Upper lobe of left lung (tissue), 4 donors: ENCODE measurements around the gene LAMA3.

Source experiments
- POLR2AphosphoS5 ChIP-seq, 2 donors: sonication (generic); formaldehyde crosslinking; IDR thresholded peaks; one replicate each; pipeline ENCODE4 v1.5.1; 2017; ENCODE audit warnings: antibody characterized with exemption in 2 of 2
- TF ChIP-seq, protein P1 (sequence below), 6 experiments: fragments of 450-650 bp in 4 of 6; fragments of 200-600 bp in 2 of 6; sonication (generic) in 2 of 6; IDR thresholded peaks; one replicate each; pipeline ENCODE4 v1.5.1; 2016 to 2019; ENCODE audit warnings: antibody characterized with exemption in 6 of 6

- TF ChIP-seq, protein P1, sequence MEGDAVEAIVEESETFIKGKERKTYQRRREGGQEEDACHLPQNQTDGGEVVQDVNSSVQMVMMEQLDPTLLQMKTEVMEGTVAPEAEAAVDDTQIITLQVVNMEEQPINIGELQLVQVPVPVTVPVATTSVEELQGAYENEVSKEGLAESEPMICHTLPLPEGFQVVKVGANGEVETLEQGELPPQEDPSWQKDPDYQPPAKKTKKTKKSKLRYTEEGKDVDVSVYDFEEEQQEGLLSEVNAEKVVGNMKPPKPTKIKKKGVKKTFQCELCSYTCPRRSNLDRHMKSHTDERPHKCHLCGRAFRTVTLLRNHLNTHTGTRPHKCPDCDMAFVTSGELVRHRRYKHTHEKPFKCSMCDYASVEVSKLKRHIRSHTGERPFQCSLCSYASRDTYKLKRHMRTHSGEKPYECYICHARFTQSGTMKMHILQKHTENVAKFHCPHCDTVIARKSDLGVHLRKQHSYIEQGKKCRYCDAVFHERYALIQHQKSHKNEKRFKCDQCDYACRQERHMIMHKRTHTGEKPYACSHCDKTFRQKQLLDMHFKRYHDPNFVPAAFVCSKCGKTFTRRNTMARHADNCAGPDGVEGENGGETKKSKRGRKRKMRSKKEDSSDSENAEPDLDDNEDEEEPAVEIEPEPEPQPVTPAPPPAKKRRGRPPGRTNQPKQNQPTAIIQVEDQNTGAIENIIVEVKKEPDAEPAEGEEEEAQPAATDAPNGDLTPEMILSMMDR (IDR thresholded peaks at IDR 0.05) = no peak
- no peak for TF ChIP-seq POLR2AphosphoS5 (IDR thresholded peaks at IDR 0.05)
These were observed 175.4 kb downstream of the LAMA3 start for GRCh38 chr18:23864624-23865023.
